Right lobe of liver (tissue), 4 donors: Measurements from ENCODE around the gene RCOR3.

Experiments
- POLR2A ChIP-seq: fragments of 450-650 bp; IDR thresholded peaks from one replicate; pipeline ENCODE4 v1.6.1; 2017; ENCODE audit warnings: antibody characterized with exemption, mild to moderate bottlenecking
- TF ChIP-seq, protein P1 (sequence below), 4 donors: fragments of 200-600 bp in 3 of 4; fragments of 450-650 bp in 1 of 4; IDR thresholded peaks; one replicate each; pipeline versions ENCODE4 v1.5.1 to v1.8.0; 2016 to 2022; ENCODE audit warnings: antibody characterized with exemption in 4 of 4, mild to moderate bottlenecking in 2 of 4
- donor health status: DM: no; HTN: no; CAD: no.
- donor health status: DM: no; HTN: no; CAD: no.
- donor health status: DM: no; HTN: yes; CAD: no.

GRCh38 chr1:211281320-211282022 is 22.3 kb downstream of the RCOR3 start:
- TF ChIP-seq, protein P1, sequence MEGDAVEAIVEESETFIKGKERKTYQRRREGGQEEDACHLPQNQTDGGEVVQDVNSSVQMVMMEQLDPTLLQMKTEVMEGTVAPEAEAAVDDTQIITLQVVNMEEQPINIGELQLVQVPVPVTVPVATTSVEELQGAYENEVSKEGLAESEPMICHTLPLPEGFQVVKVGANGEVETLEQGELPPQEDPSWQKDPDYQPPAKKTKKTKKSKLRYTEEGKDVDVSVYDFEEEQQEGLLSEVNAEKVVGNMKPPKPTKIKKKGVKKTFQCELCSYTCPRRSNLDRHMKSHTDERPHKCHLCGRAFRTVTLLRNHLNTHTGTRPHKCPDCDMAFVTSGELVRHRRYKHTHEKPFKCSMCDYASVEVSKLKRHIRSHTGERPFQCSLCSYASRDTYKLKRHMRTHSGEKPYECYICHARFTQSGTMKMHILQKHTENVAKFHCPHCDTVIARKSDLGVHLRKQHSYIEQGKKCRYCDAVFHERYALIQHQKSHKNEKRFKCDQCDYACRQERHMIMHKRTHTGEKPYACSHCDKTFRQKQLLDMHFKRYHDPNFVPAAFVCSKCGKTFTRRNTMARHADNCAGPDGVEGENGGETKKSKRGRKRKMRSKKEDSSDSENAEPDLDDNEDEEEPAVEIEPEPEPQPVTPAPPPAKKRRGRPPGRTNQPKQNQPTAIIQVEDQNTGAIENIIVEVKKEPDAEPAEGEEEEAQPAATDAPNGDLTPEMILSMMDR (IDR thresholded peaks at IDR 0.05) = no peak
- TF ChIP-seq POLR2A = no peak
